Lower lobe of right lung (tissue), 2 donors: Measurements from ENCODE around the gene RHEX. TPM values are rescaled to one million over a fixed set of nuclear protein-coding genes. Genes with fewer than 3 reads are reported as not detected.

Source experiments
- ATAC-seq, 2 donors: fragments of 200-7000 bp; cut with Tn5 transposase; one replicate each; pipeline ENCODE4 v1.9.1; 2020 to 2022; ENCODE audit warnings: mild to moderate bottlenecking in 2 of 2, moderate library complexity in 2 of 2
- DNase-seq: peaks from one replicate; pipeline ENCODE4 v3.0.0-alpha.2; 2020
- H3K27ac ChIP-seq: fragments of 200-600 bp; one replicate; pipeline ENCODE4 v1.8.0; 2022
- H3K27me3 ChIP-seq: fragments of 200-600 bp; one replicate; pipeline ENCODE4 v1.8.0; 2022; ENCODE audit warnings: low read depth
- H3K36me3 ChIP-seq: fragments of 200-600 bp; one replicate; pipeline ENCODE4 v1.8.0; 2022; ENCODE audit warnings: mild to moderate bottlenecking
- H3K4me1 ChIP-seq: fragments of 200-600 bp; one replicate; pipeline ENCODE4 v1.8.0; 2022
- H3K4me3 ChIP-seq: fragments of 200-600 bp; one replicate; pipeline ENCODE4 v1.8.0; 2022; ENCODE audit warnings: mild to moderate bottlenecking
- H3K9me3 ChIP-seq: fragments of 200-600 bp; one replicate; pipeline ENCODE4 v1.8.0; 2022
- CTCF ChIP-seq: fragments of 200-600 bp; IDR thresholded peaks from one replicate; pipeline ENCODE4 v1.8.0; 2022; ENCODE audit warnings: antibody characterized with exemption, mild to moderate bottlenecking
- intact Hi-C: fragments of 100-400 bp; cut with DNase I; formaldehyde crosslinking; loops from one replicate; pipeline ENCODE4 v1.11.0; 2022
- total RNA-seq: library from RNA; stranded (reverse); fragmentation: NEBNext Ultra II Directional; extraction: Animal tissue kit (Norgen Biotek cat#: 25700); gene quantifications from one replicate; pipeline ENCODE4 v1.2.1, GENCODE V29; 2021
- donor health status: DM: no; HTN: yes; CAD: no; lungs with severe emphysema.

Gene RHEX
- total RNA-seq, 1 donor from 2014 or later, result 13.5 TPM

DNA sequence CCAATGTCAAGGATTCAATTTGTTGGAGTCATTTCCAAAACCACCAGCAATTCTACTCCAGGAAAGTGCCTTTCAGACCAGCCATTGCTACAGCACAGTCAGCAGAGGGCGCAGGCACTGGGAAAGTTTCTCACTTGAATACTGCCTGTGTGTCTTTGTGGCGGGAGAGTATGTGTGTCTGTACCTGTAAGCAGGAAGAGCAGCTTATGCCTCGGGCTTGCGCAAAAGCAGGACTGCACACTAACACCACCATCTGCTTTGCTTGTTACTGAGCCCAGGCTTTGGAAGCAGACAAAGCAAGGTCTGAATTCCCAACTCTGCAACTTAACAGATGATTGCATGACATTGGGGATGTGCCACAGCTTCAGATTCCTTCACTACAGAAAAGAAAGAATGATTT is 22.3 kb upstream of the RHEX start:
- ATAC-seq (peak; percentile 91 to 93), DNase-seq (peak; percentile 75)
- H3K4me1 ChIP-seq, result peaks cover 4% of the 10 kb centered on the region
- H3K9me3 ChIP-seq, result no peaks in the 10 kb centered on the region
- H3K27ac ChIP-seq, result no peak overlapping the region
- peak; percentile 77 for TF ChIP-seq CTCF
- no peaks in the 10 kb centered on the region for H3K27me3 ChIP-seq
- H3K36me3 ChIP-seq, result no peaks in the 10 kb centered on the region
- no peak overlapping the region for H3K4me3 ChIP-seq
- intact Hi-C loops, result no loop called here

DNA sequence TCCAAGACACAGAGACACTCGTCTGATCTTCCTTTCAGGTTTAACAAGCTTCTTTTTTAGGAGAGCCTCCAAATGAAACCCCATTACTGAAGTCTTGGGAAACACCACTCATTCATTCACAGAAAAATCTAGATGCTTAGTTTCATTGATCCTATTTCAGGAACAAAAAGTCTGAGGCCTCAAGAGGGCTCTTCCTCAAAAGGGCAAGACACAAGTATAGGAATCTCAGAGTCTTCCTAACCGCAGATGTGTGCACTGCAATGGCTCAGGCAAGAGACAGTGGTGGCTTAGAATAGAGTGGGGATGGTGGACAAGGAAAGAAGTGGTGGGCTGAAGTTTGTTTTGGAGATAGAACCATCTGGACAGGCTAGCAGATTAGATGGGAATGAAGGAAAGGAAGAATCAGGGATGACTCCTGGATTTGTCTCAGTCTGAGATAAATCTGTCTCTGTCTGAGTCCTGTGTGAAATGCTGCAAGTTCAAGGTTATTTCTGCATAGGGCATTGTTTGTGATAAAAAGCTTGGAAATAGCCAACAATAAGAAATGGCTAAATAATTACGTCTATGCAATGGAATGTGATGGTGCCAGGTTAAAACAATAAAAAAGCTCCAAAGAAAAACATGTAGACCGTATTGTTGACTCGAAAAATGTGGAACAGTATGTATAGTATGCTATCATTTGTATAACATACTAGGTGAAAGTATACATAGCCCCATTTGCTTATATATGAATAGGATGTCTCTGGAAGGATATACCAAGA is 20.4 kb upstream of the RHEX start:
- DNase-seq, result no peak
- TF ChIP-seq CTCF, result no peak
- H3K4me1 ChIP-seq, result peaks cover 4% of the 10 kb centered on the region
- no peaks in the 10 kb centered on the region for H3K27me3 ChIP-seq
- no peaks in the 10 kb centered on the region for H3K36me3 ChIP-seq
- no peak overlapping the region for H3K27ac ChIP-seq
- H3K4me3 ChIP-seq, result no peak overlapping the region
- H3K9me3 ChIP-seq, result no peaks in the 10 kb centered on the region
- intact Hi-C loops, result no loop called here
- no peak for ATAC-seq

DNA sequence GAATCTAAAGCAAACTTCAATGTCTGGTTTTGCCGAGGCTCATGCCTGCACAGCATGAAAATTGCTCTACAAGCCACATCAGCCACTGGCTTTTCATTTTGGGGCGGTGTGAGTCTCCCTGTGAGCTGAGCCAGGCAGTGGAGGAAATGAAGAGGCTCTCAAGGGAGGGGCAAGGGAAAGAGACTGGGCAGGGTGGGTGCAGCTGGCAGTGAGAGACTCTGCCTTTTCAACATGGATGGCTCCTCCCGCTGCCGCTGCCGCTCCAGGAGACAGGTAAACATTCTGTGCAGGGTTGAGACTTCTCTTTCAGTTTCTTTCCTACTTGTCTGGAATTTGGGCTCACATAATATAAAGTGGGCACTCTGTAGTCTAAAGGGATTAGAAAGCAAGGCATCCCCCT is 17.9 kb upstream of the RHEX start:
- peak; percentile 44 to 46 for ATAC-seq
- Histone ChIP-seq H3K27ac (no peak overlapping the region), H3K4me3 (peak overlapping the region; percentile 24), H3K36me3 (no peaks in the 10 kb centered on the region), H3K4me1 (no peaks in the 10 kb centered on the region), H3K27me3 (no peaks in the 10 kb centered on the region), H3K9me3 (no peaks in the 10 kb centered on the region)
- TF ChIP-seq CTCF, result no peak
- intact Hi-C loops, result no loop called here
- DNase-seq, result no peak

DNA sequence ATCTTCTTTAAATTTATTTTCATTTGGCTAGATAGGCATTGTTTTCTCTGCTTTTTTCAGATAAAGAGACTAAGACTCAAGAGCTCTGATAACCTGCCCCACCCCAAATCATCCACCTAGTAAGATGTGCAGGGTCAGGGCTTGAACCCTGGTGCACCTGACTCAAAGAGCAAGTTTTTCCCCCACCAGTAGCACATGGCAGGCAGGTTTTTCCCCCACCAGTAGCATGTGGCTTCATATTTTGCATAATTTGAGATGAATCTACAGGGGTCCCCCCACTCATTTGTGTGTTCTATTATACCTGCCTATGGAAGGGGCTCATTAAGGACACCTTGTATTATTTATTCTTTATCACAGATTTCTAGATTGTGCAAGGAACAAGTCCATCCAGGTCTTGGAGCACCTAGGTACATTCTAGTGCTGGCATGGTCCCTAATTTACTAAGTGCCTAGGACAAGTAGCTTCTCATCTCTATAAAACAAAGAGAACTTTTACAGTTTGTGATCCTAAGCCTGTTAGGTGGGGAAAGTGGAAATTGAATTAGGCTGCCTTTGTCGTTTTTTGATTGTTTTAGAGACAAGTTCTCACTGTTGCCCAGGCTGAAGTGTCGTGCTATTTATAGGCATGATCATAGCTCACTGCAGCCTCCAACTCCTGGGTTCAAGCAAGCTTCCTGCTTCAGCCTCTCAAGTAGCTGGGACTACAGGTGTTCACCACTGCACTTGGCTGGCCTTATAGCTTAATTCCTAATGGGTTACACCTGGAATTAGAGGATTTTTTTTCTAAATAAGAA is 16.1 kb upstream of the RHEX start:
- Histone ChIP-seq H3K27ac (no peak overlapping the region), H3K9me3 (no peaks in the 10 kb centered on the region), H3K4me1 (no peaks in the 10 kb centered on the region), H3K4me3 (no peak overlapping the region), H3K27me3 (no peaks in the 10 kb centered on the region), H3K36me3 (no peaks in the 10 kb centered on the region)
- peak; percentile 49 to 55 for ATAC-seq
- TF ChIP-seq CTCF, result no peak
- no peak for DNase-seq
- intact Hi-C loops, result no loop called here

DNA sequence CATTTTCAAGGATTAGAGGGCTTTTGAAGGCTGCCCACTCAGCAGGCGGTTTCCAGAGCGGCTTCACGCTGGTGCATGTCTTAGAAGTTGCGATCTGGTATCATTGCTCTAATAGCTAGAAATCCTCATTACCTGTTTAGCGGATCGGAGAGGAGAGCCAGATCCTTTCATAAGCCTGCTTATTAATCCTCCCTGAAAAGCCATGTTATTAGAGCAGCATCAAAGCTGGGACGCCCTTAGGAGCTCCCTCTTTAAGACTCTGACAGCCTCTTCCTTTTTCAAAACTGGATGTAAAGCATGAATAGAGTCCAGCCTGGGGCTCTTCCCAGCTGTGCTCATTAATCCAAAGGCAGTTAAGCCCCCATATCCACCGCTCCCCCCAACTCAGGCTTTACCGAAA is 15.4 kb upstream of the RHEX start:
- Histone ChIP-seq H3K27me3 (no peaks in the 10 kb centered on the region), H3K4me1 (no peaks in the 10 kb centered on the region)
- intact Hi-C loops, result no loop called here

More for the DNA sequence above, 15.4 kb upstream of the RHEX start:
- Histone ChIP-seq H3K27ac (no peak overlapping the region), H3K36me3 (no peaks in the 10 kb centered on the region), H3K9me3 (no peaks in the 10 kb centered on the region), H3K4me3 (no peak overlapping the region)
- no peak for ATAC-seq
- no peak for TF ChIP-seq CTCF
- no peak for DNase-seq
